Measurements from ENCODE around the gene DNASE1.
"Not testable (repeated sequence)": the region's sequence is repeated elsewhere in the genome, so short reads cannot be mapped to it uniquely, and the experiment has no call there.

The DNASE1 gene

DNA sequence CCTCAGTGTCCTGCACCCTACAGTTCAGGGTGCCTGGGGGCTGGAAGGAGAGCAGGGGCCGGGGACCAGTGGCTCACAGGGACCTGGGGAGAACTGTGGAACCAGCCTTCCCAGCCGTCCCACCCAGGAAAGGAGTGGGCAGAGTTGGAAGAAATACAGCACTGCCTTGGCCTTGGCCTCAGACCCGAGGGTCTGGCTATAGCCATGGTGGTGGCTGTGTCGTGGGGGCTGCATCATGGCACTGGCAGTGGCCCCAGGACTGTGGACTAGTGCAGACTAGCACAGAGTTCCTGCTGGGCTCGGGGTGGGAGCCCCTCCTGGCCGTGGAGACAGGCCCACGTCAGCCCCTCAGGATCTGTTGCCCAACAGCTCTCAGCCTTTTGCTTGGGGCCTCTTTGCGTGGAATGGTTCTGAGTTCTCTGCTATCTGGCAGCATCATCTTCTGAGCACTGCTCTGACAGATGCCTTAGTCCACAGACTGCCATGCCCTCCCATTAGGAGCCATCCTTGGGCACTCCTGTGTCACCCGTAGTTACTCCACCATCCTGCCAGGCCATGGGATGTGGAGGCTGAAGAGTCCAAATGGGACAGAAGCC is 12.6 kb upstream of the DNASE1 start:
- no peak for FAIRE-seq

DNA sequence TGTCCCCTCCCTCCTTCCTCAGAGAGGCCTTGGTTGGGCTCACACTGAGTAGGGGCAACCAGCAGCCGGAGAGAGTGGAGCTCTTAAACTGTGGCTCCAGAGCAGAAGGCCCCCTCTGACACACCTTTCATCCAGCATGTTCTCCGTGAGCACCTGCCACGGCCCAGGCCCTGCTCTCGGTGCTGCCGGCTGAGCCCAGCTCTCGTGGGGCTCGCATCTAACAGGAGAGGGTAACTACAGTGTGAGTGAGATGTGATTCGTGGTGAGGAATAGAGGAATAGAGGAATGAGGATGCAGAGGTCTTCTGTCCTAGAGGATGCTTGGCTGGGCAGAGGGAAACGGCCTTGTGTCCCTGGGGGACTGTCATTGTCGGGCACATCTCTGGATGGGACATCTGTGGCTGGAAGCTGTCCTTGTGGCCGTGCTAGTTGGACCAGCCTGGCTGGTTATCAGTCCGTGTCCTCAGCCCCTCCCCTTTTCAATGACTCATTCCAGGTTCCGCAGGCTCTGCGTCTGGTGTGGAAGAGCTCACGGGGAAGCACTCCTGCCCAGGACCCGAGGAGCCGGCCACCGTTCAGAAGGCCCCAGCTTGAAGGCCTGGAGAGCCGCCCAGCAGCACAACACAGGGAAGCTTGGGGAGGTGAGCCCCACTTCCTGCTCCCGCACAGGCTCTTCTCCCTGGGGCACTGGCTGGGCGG is 11.9 kb upstream of the DNASE1 start:
- no peak for FAIRE-seq

DNA sequence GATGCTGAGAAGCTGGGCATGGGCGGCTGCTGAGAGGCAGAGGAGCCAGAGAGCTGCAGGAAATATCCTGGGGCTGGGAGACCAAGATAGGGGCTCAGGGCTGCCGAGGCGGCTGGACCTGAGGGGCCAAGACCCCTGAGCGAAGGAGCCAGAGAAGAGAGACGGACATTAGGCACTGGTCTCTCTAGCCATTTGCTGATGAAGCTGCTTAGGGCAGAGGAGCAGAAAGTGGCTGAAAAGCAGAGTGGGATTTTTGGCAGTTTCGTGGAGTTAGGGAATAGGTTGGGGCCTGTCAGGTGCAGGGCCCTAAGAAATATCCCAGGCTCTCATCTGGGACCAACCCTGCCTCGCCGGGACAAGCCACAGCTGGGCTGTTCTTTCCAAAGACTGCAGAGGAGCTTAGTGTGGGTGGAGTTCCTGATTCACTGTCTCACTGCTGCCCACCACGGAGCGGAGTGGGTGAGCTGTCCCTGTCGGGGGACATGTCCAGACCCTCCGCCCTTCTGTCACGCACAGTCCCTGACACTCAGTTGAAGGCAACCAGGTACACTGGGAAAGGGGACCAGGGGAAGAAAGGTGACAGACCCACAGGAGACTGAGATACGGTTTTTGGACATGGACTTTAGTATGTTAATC is 11.3 kb upstream of the DNASE1 start:
- FAIRE-seq, result no peak

DNA sequence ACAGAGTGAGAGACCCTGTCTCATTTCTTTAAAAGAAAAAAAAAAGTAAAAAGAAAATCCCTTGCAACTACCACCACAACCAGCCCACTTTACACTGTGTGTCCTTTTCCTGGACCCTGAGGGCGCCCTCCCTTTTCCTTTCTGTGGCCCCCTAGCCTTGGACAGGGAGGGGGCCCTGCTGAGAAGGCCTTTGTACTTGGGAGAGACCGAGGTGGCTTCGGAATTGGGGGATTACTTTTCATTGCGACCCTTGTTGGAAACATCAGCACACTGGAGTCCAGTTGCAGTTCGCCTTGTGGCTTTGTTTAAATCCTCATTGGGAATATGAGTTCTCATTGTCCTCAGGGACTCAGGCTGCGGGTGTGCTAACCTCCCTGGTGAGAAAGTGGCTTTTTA is 9.4 kb upstream of the DNASE1 start:
- no peak for FAIRE-seq

DNA sequence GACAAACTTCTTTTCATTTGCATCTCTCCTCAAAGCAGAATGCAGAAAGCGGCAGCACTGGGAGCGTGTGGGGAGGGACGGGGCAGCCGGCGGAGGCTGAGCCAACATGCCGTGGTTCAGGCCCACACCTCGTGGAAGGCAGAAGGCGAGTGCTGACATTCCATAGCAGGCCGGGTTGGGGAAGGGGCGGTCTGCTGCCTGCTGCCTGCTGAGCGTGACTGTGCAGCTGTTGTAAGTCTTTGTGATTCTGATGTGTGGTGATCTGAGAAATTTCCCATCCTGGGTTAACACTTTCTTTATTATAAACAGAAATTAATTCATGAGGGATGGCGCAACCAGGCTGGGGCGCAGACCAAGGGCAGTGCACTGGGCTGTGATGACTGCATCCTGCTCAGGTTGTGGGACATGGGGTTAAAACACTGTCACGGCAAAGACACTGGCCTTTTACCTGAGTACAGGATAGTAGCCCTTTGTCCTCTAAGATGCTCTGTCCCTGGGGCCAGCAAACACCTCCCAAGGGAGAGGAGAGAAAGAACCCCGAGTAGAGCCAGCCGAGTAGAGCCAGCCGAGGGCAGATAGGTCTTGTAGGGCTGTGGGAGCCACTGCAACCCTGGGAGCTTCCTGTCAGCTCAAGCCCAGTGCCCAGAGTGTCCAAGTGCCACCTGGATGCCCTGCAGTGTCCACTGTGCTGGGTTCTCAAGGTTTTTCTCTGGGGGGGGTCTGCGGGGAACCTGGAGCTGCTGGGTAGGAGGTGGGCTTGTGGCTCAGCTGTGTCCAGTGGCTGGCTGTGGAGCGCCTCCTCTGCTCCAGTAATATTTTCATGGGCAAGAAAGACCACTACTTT is 8.8 kb upstream of the DNASE1 start:
- FAIRE-seq, result no peak

DNA sequence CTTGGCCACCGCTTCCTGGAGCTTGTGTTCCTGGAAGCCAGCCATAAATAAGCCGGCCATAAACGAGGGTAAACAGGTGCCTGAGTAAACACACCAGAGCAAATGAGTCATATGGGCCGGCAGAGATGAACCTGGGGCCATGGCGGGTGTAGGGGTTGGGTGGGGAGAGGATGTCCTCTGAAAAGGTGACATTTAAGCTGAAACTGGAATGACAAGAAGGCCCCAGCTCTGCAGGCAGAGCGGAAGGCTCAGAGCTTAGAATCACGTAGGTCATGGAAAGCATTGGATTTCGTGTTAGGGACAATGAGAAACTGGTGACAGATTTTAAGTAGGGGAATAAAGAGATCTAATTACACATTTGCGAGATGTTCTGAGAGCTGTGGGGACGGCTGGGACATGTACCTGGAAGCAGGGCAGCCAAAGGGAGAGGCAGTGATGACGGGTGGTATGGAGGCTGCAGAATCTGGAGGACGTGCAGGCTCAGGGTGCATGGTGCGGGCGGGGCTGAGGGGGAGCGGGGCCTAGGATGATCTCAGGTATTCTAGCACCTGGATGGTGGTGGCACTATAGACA is 8.1 kb upstream of the DNASE1 start:
- no peak for FAIRE-seq

DNA sequence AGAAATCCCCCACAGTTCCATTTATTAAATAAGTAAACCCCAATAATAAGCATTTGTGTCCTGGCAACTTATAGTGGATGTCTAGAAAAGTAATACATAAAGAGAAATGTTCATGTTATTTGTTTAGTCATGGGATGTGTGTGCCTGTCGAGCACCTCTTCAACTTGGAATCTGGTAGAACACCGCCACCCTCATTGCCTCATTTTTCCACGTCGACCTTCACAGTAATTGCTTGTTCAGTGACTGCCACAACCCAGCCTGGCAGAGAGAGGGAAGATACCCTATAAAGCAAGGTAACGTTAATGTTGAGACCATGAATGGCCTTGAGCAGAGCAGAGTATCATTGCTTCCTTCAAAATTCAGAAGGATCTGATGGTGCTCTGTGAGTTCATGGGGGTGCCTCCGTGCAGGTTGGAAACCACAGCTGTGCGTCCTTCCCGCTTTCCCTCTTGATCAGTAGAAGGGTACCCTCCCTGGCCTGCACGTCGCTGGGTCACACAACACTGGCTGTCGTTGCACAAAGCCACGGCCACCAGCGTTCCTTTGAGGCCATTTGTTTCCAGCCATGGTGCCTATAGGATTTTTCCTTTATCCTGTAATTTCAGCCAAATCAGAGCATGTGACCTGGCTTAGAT is 3.7 kb upstream of the DNASE1 start:
- FAIRE-seq, result no peak

DNA sequence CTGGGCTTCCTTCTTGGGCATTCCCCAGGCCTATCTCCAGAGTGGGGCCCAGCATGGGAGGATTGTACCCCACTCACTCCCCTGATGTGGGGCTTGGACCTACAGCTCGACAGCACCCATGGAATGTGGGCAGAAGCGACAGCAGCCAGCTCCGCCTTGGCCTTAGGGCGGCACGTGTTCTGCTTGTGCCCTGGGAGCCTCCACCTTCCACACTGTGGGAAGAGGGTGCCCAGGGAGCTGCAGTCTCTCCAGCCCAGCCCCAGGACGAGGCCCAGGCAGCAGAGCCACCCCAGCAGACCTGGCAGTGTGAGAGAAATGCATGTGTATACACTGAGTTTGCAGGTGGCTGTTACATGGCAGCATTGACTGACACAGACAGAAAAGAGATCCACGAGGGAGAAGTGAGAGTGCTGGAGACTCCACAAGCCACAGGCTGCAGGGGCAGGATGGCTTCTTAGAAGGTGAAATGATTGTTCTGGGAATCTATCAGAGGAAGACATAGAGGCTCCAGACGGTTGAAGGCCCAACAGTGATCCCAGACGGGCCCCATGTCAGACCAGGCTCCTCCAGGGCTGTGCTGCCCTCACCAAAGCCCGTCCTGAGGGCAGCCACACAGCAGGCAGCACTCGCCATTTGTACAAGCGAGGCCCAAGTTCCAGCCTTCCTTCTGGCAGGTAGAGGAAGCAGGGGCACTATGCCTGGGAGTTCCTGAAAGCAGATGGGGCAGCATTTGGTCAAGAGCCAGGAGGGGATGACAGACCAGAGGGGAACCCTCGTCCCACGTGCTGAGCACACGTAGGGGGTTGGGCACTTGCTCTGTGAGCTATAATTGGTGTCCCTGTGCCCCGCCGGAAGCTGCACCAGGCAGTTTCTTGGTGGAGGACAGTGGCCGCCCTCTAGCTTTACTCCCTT is 2.8 kb upstream of the DNASE1 start:
- FAIRE-seq, result no peak

DNA sequence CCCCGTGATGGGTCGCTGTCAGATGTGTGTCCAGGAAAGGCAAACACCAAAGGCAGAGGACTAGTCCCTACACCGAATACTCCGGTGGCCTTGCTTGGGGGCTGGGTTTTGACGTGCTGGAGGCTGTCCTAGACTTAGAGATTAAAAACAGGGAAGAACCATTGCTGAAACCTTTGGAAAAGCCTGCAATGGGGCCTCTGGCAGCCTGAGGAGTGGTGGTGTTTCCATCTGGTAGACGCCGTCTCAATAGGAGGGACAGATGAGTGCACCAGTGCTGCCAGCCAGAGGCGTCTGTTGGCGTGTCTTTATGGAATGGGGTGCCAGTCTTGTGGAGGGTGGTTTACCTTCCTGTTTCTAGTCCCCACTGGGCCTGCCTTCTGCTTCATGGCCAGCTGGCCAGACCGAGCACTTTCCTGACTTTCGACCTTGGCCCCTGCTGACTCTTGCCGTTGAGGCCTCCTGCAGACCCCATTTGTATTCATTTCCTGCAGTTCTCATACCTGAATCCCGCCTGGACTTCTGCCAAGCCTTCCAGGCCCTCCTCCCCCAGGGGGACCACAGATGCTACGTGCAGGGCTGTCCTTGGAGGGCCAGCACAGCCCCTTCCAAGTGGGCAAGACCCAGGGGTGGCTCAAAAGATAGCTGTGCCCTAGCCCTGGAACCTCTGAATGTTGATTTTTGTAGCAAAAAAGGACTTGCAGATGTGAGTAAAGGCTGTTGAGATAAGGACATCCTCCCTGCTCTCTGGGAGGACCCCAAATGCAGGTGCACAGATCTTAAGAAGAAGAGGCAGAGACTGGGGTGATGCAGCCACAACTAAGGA is 1.9 kb upstream of the DNASE1 start:
- FAIRE-seq, result no peak

DNA sequence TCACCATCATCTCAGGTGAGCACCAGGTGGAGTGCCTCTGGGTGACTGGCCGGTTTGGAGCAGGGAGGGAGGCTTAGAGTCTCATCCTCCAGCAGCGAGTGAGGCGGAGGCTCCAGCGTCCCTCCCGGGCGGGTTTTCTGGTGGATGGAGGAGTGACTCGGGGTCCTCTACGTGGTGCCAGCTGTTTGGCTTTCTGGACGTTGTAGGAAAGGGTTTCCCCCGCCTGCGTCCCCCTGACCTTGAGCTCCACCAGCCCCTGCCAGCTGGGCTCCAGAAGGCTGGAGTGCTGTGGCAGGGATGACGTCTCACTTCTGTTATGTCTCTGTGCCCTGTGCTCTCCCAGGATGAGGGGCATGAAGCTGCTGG is 522 bp downstream of the DNASE1 start:
- no peak for FAIRE-seq

DNA sequence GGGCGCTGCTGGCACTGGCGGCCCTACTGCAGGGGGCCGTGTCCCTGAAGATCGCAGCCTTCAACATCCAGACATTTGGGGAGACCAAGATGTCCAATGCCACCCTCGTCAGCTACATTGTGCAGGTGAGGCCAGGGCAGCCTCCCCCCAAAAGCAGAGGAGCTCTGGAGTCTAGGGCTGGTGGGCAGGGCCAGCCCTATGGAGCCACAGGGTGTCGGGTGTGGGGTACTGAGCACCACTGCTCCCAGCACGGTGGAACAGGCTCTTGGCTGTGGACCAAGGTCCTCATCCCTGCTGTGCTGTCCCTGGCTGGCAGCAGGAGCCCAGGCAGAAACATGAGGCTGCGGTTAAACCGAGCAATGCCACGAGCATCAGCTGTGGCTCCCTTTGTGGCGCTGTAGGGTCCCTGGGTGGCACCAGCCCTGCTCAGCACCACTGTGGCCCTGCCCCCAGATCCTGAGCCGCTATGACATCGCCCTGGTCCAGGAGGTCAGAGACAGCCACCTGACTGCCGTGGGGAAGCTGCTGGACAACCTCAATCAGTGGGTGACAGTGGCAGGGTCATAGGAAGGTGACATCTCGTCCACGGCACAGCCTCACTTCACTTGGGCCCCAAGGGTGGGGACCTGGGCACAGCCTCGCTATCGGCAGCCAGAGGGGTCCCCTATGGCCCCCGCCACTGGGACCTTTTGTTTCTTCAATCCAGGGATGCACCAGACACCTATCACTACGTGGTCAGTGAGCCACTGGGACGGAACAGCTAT is 1.1 kb downstream of the DNASE1 start:
- no peak for FAIRE-seq

DNA sequence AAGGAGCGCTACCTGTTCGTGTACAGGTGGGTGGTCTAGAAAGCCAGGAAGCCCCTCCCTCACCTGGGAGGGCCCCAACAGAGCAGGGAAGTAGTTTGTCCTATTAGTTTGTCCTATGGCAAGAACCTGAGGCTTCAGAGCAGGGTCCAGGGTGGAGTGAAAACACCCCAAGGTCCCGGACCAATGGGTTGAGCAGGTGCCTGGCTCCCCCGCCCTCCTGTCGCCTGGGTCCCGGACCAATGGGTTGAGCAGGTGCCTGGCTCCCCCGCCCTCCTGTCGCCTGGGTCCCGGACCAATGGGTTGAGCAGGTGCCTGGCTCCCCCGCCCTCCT is 1.6 kb downstream of the DNASE1 start:
- FAIRE-seq, result not testable (repeated sequence)

DNA sequence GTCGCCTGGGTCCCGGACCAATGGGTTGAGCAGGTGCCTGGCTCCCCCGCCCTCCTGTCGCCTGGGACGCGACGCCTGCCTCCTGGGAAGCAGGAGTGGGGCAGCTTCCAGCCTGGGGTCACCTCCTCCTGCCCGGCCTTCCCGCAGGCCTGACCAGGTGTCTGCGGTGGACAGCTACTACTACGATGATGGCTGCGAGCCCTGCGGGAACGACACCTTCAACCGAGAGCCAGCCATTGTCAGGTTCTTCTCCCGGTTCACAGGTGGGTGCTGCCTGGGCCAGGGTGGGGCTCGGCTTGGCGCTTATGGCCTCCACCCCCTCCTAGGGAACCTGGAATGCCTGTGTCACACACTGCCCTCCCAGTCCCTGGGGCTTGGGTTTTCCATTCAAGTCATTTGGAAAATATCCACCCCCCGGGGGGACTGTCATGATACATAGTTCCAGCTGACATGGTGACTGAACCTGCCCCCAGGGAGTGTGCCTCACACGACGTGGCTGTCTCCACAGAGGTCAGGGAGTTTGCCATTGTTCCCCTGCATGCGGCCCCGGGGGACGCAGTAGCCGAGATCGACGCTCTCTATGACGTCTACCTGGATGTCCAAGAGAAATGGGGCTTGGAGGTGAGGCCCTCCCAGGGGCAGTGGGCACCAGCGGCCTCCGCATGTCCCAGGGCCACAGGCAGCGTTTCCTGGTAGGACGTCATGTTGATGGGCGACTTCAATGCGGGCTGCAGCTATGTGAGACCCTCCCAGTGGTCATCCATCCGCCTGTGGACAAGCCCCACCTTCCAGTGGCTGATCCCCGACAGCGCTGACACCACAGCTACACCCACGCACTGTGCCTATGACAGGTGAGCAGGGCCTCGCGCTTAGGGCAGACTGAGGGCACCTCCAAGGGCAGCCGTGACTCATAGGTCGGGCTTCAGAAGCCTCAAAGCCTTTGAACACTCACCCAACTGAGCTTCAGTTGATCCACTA is 2.3 kb downstream of the DNASE1 start:
- no peak for FAIRE-seq

DNA sequence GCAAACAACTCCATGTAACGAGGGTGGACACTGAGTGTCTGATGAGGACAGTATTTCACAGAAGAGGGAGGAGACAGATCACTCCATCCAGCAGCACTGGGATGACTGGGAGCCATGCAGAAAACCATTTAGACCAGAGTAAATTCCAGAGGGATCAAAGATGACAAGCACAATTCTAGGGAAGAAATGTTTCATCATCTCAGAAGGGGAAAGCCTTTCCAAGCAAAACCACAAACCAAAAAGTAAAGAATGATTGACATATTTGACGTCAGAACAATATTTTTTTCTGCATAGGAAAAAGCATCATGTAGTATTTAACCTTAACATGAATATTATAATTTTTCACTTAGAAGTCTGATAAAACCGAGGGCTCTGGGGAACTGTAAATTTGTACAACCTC is 4.8 kb downstream of the DNASE1 start:
- FAIRE-seq, result no peak

DNA sequence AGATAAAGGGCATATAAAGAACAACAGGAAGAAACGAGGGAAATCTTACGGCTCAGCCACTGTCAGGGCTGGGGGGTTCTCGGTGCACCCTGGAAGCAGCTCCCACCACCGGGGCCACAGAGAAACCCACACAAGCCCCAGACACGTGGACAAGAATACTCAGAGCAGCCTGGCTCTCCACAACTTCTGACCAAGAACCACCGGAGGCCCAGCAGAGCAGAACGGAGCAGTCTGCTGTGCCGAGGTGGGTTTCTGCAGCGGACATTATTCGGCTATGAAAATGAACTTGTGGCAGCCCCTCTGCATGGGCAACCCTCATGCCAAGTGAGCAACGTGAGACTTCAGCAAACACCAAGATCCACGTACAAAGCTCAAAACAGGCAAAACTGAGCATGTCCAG is 6.8 kb downstream of the DNASE1 start:
- FAIRE-seq, result no peak

DNA sequence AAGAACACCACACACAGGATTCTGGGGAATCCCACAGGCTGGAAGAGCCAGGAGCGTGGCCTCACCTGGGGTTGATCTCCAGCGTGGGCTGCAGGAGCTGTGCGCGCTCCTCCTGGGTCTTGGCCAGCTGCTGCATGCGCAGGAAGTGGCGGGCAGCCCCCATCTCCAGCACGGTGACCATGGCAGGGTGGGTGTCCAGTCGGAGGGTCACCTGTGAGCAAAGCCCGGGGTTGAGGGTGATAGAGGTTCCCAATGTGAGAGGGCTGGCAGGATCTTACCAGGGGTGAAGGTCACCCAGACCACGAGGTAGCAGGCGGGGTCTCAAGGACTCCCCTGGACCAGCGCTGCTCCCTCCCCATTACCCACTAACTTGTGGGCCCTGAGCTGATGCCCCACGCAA is 7.4 kb downstream of the DNASE1 start:
- no peak for FAIRE-seq

DNA sequence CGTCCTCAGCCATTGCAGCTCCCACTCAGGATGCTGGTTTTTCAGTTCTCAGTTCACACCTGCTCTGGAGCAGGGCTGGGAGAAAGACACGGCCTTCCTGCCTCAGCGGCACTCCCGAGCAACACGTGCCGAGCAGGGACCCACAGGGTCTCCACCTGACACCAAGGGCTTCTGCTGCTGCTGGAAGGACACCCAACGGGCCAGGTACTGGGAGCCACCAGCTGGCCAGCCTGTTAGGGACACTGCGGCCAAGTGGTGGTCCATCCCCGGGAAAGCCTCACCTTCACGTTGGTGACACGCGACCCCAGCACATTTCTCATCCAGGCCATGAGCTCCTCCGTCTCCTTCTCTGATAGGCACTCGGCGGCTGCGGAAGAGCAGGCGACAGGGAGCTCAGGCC is 8.1 kb downstream of the DNASE1 start:
- no peak for FAIRE-seq

DNA sequence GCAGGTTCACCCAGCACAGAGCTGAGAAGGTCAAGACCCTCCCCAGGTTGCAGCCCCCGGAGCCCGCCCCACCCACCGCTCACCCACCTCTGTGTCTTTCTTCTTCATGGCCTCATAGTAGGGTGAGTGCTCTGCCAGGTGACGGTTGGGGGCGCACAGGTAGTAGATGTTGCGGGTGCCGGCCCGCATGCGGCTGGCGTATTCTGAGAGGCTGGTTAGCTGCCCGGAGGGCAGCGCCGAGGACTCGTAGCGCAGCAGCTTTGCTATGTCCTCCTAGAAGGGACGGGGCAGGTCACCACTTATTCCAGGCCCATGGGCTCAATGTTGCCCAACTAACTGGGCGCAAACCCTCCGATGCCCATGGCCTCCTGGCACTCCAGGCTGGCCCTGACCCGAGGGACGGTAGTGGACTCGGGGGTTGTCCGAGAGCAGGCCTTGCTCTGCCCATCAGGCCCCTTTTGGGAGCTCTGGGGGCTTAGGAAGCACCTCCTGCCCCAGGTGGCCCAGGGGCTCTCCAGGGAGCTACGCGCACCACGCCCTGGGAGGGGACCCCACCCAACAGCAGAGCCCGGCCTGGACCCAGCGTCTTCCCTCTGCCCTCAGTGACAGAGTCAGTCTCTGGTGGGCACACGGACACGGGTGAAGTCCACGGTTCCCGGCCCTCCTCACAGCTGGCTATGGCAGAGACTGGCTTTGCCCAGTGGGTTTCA is 9.9 kb downstream of the DNASE1 start:
- FAIRE-seq, result no peak
